PC-3 (cell line): Measurements from ENCODE around the gene SCYL1. TPM values are rescaled to one million over a fixed set of nuclear protein-coding genes. Genes with fewer than 3 reads are reported as not detected.

ENCODE experiments used
- ATAC-seq: fragments of 200-7000 bp; cut with Tn5 transposase; 2 replicates; pipeline ENCODE4 v1.9.1; 2020; ENCODE audit warnings: mild to moderate bottlenecking, moderate library complexity
- BruUV-seq: library from RNA; stranded (reverse); fragments of 400-500 nt; replicated peaks from 2 replicates; lab custom pipeline; 2021; lab: Mats Ljungman, UMichigan
- CTCF ChIA-PET: fragments of 300-600 bp; sonication (Branson Sonifier 250); formaldehyde crosslinking; loops from one replicate; lab custom pipeline; 2022; ENCODE audit warnings: antibody characterized with exemption; lab: Charles Lee
- POLR2A ChIA-PET: fragments of 300-600 bp; sonication (Branson Sonifier 250); formaldehyde crosslinking; loops from one replicate; lab custom pipeline; 2022; ENCODE audit warnings: antibody characterized with exemption; ENCODE audit not compliant: unreplicated experiment; lab: Charles Lee
- DNase-seq: peaks from one replicate; pipeline ENCODE4 v3.0.0-alpha.2; 2015
- H2AFZ ChIP-seq: fragments of 300-600 bp; sonication (generic); 2 replicates; pipeline ENCODE4 v1.6.0; 2016; ENCODE audit warnings: antibody characterized with exemption, low read length
- H3F3A ChIP-seq: fragments of 300-600 bp; sonication (generic); one replicate; pipeline ENCODE4 v1.6.0; 2017; ENCODE audit warnings: antibody characterized with exemption, low read length, control low read depth, mild to moderate bottlenecking; ENCODE audit not compliant: unreplicated experiment
- H3K27ac ChIP-seq: fragments of 300-600 bp; sonication (generic); 2 replicates; pipeline ENCODE4 v1.5.1; 2016; ENCODE audit warnings: mild to moderate bottlenecking, low read length
- H3K27me3 ChIP-seq: fragments of 300-600 bp; sonication (generic); 2 replicates; pipeline ENCODE4 v1.6.1; 2016; ENCODE audit warnings: low read length, mixed read lengths
- H3K36me3 ChIP-seq: fragments of 300-600 bp; sonication (generic); 2 replicates; pipeline ENCODE4 v1.6.1; 2016; ENCODE audit warnings: low read depth, mixed run types, low read length, mixed read lengths
- H3K4me1 ChIP-seq: fragments of 300-600 bp; sonication (generic); 2 replicates; pipeline ENCODE4 v1.5.1; 2016; ENCODE audit warnings: low read length; ENCODE audit not compliant: insufficient read depth
- H3K4me2 ChIP-seq: fragments of 300-600 bp; sonication (generic); 2 replicates; pipeline ENCODE4 v1.6.0; 2016; ENCODE audit warnings: low read length
- H3K4me3 ChIP-seq: fragments of 300-600 bp; sonication (generic); 2 replicates; pipeline ENCODE4 v1.5.1; 2016; ENCODE audit warnings: mild to moderate bottlenecking, low read length, mixed read lengths
- H3K79me2 ChIP-seq: fragments of 300-600 bp; sonication (generic); 2 replicates; pipeline ENCODE4 v1.6.1; 2017; ENCODE audit warnings: low read length, mixed read lengths
- H3K9ac ChIP-seq: fragments of 300-600 bp; sonication (generic); 2 replicates; pipeline ENCODE4 v1.6.0; 2016; ENCODE audit warnings: mild to moderate bottlenecking, low read length
- H3K9me2 ChIP-seq: fragments of 300-600 bp; sonication (generic); replicated peaks from 2 replicates; pipeline ENCODE4 v1.6.1; 2016; ENCODE audit warnings: mixed run types, low read length, mixed read lengths
- H3K9me3 ChIP-seq: fragments of 300-600 bp; sonication (generic); 2 replicates; pipeline ENCODE4 v1.6.1; 2016; ENCODE audit warnings: low read length, mixed read lengths
- H4K20me1 ChIP-seq: fragments of 300-600 bp; sonication (generic); 2 replicates; pipeline ENCODE4 v1.6.1; 2016; ENCODE audit warnings: low read length, mixed read lengths
- EZH2 ChIP-seq: fragments of 300-600 bp; sonication (generic); IDR thresholded peaks from one replicate; pipeline ENCODE4 v1.6.1; 2017; ENCODE audit warnings: antibody characterized with exemption, mild to moderate bottlenecking, low read length; ENCODE audit not compliant: unreplicated experiment
- EZH2phosphoT487 ChIP-seq: fragments of 300-600 bp; sonication (generic); IDR thresholded peaks from 2 replicates; pipeline ENCODE4 v1.6.1; 2018; ENCODE audit warnings: mild to moderate bottlenecking, antibody characterized with exemption, low read length, borderline replicate concordance
- intact Hi-C: fragments of 100-400 bp; cut with micrococcal nuclease; formaldehyde crosslinking; loops from 2 replicates; pipeline ENCODE4 v1.9.0; 2023
- total RNA-seq: library from RNA; depleted of rRNA; stranded (reverse); fragments of >200 nt; gene quantifications from 2 replicates; pipeline ENCODE4 v1.2.3, GENCODE V29; 2014
- TF ChIP-seq, protein P1 (sequence below): fragments of 300-600 bp; sonication (generic); conservative IDR thresholded peaks from 2 replicates; pipeline ENCODE4 v1.5.1; 2017; ENCODE audit warnings: antibody characterized with exemption, low read depth, mild to moderate bottlenecking, low read length

Gene SCYL1
- total RNA-seq, 1 experiment from 2014 or later, result 201 TPM

DNA sequence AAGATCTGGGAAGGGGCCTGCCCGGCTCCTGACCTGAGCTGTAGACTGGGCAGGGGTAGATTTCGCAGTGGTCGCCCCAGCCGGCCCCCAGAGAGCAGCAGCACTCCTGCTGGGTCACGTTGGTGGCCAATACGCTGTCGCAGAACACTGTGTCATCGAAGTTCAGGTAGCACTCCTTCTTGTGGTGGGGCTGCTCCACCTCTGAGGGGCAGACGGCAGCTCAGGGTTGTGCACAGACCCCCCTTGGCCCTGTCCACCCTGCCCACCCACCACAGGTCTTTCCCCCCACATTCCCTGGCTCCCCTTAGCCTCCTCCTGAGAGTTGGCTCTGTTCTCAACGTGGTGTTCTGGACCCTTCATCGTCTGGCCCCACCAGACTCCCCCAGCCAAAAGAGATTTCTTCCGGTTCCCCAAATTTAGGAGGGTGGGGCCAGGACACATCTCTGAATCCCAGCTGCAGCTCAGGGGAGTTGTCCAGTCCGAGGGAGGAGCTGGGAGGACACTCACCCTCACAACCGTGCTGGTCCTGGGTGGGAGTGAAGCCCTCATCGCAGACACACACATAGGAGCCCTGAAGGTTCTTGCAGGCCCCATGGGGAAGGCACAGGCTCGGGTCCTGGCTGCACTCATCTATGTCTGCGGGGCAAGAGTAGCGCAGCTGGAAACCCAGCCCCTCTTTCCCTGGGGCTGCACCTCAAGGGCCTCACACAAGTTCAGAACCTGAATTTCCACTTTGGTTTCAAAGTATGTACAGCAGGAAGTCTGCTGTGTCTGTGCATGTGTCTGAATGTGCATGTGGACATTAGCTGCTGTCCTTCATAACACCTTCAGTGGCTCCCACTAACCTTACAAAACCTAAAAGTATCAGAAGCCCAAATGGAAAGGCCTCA is 16.5 kb downstream of the SCYL1 start:
- Histone ChIP-seq H3K36me3 (peaks cover 11% of the 10 kb centered on the region; the same call in 1 of the 2 replicates), H3K4me3 (peak overlapping the region; percentile 81; the same call in 1 of the 2 replicates), H3K4me1 (peaks cover 28% of the 10 kb centered on the region), H3K9me2 (no peaks in the 10 kb centered on the region), H3K27me3 (no peaks in the 10 kb centered on the region), H3F3A (no peaks in the 10 kb centered on the region), H3K9ac (peak overlapping the region; percentile 75), H4K20me1 (no peaks in the 10 kb centered on the region), H3K27ac (peak overlapping the region; percentile 69), H2AFZ (no peak overlapping the region; the same call in 1 of the 2 replicates), H3K79me2 (0 out of 2 replicates have a peak, but pooled peaks cover 5% of the 10 kb centered on the region), H3K9me3 (no peaks in the 10 kb centered on the region), H3K4me2 (peak overlapping the region; percentile 95)
- TF ChIP-seq EZH2phosphoT487, result no peak
- TF ChIP-seq, protein P1, sequence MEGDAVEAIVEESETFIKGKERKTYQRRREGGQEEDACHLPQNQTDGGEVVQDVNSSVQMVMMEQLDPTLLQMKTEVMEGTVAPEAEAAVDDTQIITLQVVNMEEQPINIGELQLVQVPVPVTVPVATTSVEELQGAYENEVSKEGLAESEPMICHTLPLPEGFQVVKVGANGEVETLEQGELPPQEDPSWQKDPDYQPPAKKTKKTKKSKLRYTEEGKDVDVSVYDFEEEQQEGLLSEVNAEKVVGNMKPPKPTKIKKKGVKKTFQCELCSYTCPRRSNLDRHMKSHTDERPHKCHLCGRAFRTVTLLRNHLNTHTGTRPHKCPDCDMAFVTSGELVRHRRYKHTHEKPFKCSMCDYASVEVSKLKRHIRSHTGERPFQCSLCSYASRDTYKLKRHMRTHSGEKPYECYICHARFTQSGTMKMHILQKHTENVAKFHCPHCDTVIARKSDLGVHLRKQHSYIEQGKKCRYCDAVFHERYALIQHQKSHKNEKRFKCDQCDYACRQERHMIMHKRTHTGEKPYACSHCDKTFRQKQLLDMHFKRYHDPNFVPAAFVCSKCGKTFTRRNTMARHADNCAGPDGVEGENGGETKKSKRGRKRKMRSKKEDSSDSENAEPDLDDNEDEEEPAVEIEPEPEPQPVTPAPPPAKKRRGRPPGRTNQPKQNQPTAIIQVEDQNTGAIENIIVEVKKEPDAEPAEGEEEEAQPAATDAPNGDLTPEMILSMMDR, result no peak
- no peak for TF ChIP-seq EZH2
- CTCF ChIA-PET, result interaction anchor here (1.4 to 2.7 kb wide), 6 partner anchors 10 to 52 kb away, joined by 3 to 25 read pairs (median 9); partner anchors contain the start of genes FAM89B and ZNRD2
- POLR2A ChIA-PET, result interaction anchor here (0.5 to 1.6 kb wide), 2 partner anchors 29 to 318 kb away, joined by 3 to 7 read pairs; partner anchors contain the start of gene ZNRD2
- no TSS peak for BruUV-seq
- peak; percentile 72 for DNase-seq
- intact Hi-C loops, result loop anchor here (10.0 kb wide), 1 partner anchor 73 kb away; the partner anchor contains the start of genes MAP3K11 and PCNX3
- no peak for ATAC-seq

DNA sequence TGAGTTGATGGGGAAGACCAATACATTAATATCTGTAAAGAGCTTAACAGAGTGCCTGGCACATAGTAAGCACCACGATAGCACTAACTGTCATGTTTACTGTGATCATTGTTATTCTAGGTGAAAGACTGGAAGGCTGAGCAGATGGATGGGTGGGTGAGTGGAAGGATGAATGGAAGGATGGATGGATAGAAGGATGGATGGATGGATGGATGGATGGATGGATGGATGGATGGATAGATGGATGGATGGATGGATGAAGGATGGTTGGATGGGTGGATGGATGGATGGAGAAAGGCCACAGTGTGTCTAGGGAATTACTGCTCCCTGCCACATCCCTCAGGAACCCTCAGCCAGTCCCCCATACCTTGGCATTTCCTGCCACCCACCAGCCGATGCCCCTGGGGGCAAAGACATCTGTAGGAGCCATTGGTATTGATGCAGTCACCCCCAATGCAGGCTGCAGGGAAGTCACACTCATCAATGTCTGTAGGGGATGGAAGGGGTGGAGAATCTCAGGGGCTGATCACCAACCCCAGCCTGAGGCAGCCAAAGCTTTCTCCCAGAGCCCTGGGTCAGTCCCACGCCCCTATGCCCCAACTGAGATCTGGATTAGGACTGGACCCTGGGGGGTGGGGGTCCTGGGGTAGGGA is 18.0 kb downstream of the SCYL1 start:
- Histone ChIP-seq H3K4me3 (no peak overlapping the region), H3K27me3 (no peaks in the 10 kb centered on the region), H3K9me2 (no peaks in the 10 kb centered on the region), H3K9me3 (no peaks in the 10 kb centered on the region), H3F3A (no peaks in the 10 kb centered on the region), H3K27ac (no peak overlapping the region), H3K9ac (no peak overlapping the region), H3K4me2 (no peak overlapping the region), H3K36me3 (peaks cover 8% of the 10 kb centered on the region; the same call in 1 of the 2 replicates), H3K79me2 (0 out of 2 replicates have a peak, but pooled peaks cover 5% of the 10 kb centered on the region), H4K20me1 (no peaks in the 10 kb centered on the region), H2AFZ (no peak overlapping the region), H3K4me1 (peaks cover 31% of the 10 kb centered on the region)
- CTCF ChIA-PET, result interaction anchor here (1.5 kb wide), 1 partner anchor 30 kb away, joined by 9 read pairs; the partner anchor contains the start of gene FAM89B
- no peak for ATAC-seq
- no peak for DNase-seq
- BruUV-seq, result no TSS peak
- POLR2A ChIA-PET, result no interaction called here
- intact Hi-C loops, result loop anchor here (10.0 kb wide), 1 partner anchor 72 kb away; the partner anchor contains the start of genes MAP3K11 and PCNX3
- no peak for TF ChIP-seq EZH2
- TF ChIP-seq, protein P1, result no peak
- TF ChIP-seq EZH2phosphoT487, result no peak
